ENCODE measurements around the gene S100B.

Gene S100B

GRCh38 chr21:46645840-46646239 is 41.0 kb upstream of the S100B start:
- in situ Hi-C loops (cut with MboI; ENCODE audit: low sequenced_read_pairs, unreplicated experiment) = no loop called here
- DNase-seq (ENCODE audit: low spot score) = no peak
- TF ChIP-seq, protein P1, sequence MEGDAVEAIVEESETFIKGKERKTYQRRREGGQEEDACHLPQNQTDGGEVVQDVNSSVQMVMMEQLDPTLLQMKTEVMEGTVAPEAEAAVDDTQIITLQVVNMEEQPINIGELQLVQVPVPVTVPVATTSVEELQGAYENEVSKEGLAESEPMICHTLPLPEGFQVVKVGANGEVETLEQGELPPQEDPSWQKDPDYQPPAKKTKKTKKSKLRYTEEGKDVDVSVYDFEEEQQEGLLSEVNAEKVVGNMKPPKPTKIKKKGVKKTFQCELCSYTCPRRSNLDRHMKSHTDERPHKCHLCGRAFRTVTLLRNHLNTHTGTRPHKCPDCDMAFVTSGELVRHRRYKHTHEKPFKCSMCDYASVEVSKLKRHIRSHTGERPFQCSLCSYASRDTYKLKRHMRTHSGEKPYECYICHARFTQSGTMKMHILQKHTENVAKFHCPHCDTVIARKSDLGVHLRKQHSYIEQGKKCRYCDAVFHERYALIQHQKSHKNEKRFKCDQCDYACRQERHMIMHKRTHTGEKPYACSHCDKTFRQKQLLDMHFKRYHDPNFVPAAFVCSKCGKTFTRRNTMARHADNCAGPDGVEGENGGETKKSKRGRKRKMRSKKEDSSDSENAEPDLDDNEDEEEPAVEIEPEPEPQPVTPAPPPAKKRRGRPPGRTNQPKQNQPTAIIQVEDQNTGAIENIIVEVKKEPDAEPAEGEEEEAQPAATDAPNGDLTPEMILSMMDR (IDR thresholded peaks at IDR 0.05; ENCODE audit: borderline replicate concordance, control extremely low read depth, extremely low read depth, insufficient read depth, missing control alignments) = no peak

DNA sequence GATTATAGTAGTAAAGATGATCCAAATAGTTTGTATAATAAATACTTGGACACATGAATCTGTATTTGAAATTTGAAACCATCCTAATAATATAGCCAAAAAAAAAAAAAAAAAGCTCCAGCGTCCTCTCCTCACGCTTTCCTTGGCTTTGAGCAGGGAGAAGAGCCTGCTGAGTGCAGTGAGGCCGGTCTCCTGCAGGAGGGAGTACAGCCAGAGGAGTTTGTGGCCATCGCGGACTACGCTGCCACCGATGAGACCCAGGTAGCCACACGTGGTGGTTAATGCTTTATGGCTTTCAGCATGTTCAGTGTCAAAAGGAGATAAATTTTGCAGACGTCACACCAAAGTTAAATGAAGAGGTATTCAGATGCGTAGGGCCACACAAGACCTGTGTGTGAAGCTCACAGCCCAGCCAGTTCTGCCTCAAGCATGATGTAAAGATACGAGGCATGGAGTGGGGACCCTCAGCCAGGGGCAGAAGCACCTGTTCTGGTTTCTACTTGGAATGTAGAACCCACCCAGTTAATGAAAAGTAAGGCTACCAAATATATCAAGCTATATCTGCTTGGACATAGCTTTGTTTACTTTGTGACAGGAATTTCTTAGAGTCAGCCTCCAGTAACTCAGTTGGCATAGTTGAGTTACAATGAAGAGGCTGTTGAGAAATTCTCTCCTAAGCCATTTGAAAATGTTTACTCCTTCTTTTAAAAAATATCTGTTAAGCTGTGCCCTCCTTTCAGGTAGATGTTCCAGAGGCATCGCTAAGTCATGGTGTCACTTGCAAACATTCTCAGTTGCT is 38.7 kb upstream of the S100B start:
- in situ Hi-C loops (cut with MboI; ENCODE audit: low sequenced_read_pairs, unreplicated experiment) = no loop called here
- DNase-seq (ENCODE audit: low spot score) = no peak
- TF ChIP-seq, protein P1 (IDR thresholded peaks at IDR 0.05; ENCODE audit: borderline replicate concordance, control extremely low read depth, extremely low read depth, insufficient read depth, missing control alignments) = no peak

GRCh38 chr21:46641656-46642055 is 36.8 kb upstream of the S100B start:
- TF ChIP-seq, protein P1 (IDR thresholded peaks at IDR 0.05; ENCODE audit: borderline replicate concordance, control extremely low read depth, extremely low read depth, insufficient read depth, missing control alignments) = no peak
- no peak for DNase-seq (ENCODE audit: low spot score)
- in situ Hi-C loops (cut with MboI; ENCODE audit: low sequenced_read_pairs, unreplicated experiment) = no loop called here

DNA sequence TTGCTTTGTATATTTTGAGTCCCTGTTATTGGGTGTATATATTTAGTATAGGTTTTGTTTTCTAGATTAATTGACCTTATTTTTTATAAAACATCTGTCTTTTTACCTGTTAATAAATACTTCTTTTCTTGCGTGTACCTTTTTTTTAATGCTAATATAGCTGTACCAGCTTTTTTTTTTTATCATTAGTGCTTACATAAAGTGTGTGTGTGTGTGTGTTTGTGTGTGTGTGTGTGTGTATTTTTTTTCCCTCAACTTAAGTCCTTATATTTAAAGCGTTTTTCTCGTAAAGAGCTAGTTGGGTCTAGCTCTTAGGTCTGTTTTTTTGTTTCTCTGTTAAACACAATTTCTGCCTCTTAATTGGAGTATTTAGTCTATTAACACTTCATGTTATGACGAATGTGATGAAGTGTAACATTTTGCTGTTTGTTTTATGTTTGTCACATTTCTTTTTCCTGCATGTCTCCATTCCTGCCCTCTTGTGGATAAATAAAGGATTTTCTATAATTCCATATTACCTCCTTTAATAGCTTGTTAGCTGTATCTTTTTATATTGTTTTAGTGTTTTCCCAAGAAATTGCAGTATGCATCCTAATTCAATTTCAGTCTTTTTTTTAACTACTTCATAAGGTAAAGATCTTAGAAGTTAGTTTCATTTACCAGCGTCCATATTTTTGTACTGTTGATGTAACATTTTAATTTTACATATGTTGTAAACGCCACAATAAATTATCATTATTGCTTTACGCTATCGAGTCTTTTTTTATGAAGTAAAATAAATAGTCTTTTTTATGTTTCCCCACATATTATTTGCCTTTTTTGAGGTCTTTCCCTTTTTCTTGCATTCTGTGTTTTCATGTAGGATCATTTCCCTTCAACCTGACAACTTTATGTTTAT is 34.9 kb upstream of the S100B start:
- TF ChIP-seq, protein P1 (IDR thresholded peaks at IDR 0.05; ENCODE audit: borderline replicate concordance, control extremely low read depth, extremely low read depth, insufficient read depth, missing control alignments) = no peak
- no peak for DNase-seq (ENCODE audit: low spot score)
- in situ Hi-C loops (cut with MboI; ENCODE audit: low sequenced_read_pairs, unreplicated experiment) = no loop called here

DNA sequence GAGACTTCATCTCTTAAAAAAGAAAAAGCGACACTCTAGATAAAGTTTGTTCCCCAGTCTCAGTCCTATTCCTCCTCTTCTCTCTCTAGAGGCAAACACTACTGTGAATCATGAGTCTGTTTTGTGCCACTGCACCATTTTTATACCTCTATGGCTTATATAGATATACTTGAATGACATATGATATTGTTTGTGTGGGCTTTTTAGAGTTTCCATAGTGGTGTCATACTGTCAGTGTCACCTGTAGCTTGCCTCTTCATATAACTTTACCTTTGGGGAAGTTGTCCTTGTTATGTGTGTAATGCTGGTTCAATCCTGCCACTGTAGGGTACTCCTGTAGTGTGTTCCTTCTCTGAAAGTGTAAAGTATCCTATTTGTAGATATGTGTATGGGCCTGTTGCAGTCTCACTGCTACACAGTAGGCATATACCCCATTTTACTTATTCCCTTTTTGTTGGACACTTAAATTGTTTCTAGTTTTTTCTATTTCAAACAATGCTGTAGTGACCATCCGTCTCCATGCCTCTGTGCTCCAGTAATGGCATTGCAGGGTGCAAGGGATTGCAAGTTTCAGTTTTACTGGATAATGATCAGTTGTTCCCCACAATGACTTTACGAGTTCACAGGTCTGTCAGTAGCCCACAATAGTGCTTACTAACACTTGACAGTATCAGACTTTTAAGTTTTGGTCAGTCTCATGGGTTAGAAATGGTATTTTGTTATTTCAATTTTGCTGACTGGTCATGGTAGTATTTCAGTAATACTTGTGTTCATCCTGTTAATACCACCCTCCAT is 33.3 kb upstream of the S100B start:
- in situ Hi-C loops (cut with MboI; ENCODE audit: low sequenced_read_pairs, unreplicated experiment) = no loop called here
- no peak for DNase-seq (ENCODE audit: low spot score)
- TF ChIP-seq, protein P1 (IDR thresholded peaks at IDR 0.05; ENCODE audit: borderline replicate concordance, control extremely low read depth, extremely low read depth, insufficient read depth, missing control alignments) = no peak

All from GM13976 (cell line).